Measurements from ENCODE around the gene ZC3H10.

DNA sequence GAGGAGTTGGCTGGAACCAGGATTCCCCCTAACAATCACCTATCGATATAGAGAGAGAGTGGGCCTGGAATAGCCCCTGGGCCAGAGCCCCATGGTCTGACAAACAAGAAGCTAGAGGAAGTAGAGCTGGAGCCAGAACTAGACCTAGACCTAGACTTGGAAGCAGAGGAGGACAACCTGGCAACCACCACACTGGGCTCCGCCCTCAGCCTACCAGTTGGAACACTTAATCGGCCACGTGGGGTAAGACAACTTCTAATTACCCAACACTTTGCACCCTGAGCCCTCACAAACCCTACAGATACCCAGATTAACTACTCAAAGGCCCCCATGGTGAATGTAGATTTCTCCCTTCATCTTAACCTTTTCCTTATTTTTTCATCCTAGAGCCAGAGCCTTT lies 18.3 kb upstream of the ZC3H10 start:
- TF ChIP-seq CTCF (IDR thresholded peaks at IDR 0.05) (no peak), POLR2A (IDR thresholded peaks at IDR 0.05) (no peak), POLR2AphosphoS5 (IDR thresholded peaks at IDR 0.05) (no peak)

All from breast epithelium (tissue), 3 donors.